ENCODE data around the gene TOR1AIP2.
"Not testable (repeated sequence)": the region's sequence is repeated elsewhere in the genome, so short reads cannot be mapped to it uniquely, and the experiment has no call there.

Gene TOR1AIP2

DNA sequence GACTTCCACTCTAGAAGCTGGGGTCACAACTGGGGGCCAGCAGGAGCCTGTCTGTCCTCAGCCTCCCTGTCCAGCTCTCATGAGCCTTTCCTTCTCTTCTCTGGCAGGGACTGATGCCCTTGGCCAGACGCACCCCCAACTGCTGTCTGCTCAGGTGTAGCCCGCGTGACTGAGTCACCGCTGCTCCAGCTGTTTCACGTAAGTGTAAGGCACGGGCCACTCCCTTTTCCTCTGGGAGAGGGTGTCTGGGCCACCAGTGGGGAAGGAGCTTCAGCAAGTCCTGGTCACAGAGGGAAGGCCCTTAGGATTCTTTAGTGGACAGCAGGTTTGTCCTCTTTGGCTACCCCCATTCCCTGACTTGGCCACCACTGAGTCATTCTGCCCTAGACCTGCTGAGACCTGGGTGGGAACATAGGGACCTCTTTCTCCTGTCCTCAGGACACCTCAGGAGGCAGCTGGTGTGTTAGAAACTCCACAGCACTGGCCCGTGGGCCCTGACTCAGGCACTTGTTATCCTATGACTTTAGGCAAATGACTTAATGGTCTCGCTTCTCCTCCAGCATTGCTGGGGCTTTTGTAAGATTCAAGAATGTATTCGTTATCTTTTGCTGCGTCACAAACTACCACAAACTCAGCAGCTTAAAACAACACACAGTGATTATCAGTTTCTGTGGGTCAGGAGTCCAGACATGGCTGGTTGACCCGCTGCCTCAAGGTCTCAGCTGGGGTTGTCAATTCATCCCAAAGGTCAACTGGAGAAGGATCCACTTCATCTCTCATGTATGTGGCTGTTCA, 69.7 kb downstream of the TOR1AIP2 start:
- DNase-seq (ENCODE audit: low read depth, low spot score), result no peak

GRCh38 chr1:179807291-179807690, 70.3 kb downstream of the TOR1AIP2 start:
- DNase-seq (ENCODE audit: low read depth, low spot score), result no peak

DNA sequence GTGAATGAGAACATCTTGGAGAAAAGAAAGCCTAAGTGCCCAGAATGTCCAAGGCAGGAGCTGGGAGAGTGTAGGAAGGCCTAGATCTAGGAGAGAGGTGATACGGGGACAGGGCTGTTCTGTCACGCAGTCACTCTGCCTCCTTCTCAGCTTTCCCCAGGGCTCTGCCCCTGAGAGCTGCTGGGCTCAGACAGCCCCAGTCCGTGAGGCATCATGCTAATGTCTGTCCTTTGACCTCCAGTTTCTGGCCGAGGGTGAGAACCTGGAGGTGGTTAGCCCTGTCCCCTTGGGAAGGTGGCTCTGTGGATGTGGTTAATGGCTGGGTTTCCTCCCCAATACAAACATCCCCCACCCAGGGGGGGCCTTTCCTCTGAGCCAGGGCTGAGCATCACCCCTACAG, 71.3 kb downstream of the TOR1AIP2 start:
- no peak for DNase-seq (ENCODE audit: low read depth, low spot score)

- DNase-seq (ENCODE audit: low read depth, low spot score), result no peak
Observed at GRCh38 chr1:179805291-179806195, 72.1 kb downstream of the TOR1AIP2 start.

DNA sequence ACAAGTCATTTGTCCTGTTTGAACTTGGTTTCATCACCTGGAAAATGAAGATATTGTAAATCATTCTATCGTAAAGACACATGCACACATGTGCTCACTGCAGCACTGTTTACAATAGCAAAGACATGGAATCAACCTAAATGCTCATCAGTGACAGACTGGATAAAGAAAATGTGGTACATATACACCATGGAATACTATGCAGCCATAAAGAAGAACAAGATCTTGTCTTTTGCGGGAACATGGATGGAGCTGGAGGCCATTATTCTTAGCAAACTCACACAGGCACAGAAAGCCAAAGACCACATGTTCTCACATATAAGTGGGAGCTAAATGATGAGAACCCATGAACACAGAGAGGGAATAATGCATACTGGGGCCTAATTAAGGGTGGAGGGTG, 73.2 kb downstream of the TOR1AIP2 start:
- DNase-seq (ENCODE audit: low read depth, low spot score), result not testable (repeated sequence)

DNA sequence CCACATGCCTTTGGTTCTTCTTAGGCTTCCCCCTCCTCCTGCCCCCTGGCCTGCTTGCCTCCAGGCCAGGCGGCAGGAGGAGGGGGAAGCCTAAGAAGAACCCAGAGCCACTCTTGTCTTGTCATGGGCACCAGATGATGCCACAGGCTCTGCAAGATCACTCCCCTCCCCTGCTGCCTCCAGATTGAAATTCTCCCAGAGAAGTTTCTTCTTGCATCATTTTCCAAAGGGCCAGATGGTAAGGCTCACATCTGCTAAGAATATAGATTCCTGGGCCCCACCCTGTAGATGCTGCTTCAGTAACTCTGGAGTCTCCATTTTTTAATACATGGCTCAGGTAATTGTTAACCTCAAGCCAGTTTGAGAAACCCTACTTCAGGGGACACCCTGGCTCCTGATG, 73.7 kb downstream of the TOR1AIP2 start:
- DNase-seq (ENCODE audit: low read depth, low spot score), result no peak

- DNase-seq (ENCODE audit: low read depth, low spot score), result no peak
Observed at GRCh38 chr1:179803104-179803503, 74.5 kb downstream of the TOR1AIP2 start.

DNA sequence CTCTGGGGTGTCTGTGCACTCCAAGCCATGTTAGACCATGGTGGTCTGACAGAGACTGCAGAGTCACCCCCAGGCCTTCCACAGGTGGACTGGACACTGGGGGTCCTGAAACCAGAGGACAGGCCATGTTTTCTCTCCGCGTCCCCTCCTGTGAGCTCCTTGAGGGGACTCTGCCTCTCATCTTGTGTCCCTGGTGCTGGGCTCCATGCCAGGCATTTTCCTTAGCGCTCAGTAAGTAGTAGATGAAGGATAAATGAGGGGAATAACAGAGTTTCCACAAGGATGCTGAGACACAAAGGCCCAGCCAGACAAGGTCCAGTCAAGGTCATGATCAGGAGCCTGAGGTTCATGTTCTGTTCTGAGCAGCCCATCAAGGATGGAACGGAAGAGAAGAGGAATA, 77.1 kb downstream of the TOR1AIP2 start:
- no peak for DNase-seq (ENCODE audit: low read depth, low spot score)

DNA sequence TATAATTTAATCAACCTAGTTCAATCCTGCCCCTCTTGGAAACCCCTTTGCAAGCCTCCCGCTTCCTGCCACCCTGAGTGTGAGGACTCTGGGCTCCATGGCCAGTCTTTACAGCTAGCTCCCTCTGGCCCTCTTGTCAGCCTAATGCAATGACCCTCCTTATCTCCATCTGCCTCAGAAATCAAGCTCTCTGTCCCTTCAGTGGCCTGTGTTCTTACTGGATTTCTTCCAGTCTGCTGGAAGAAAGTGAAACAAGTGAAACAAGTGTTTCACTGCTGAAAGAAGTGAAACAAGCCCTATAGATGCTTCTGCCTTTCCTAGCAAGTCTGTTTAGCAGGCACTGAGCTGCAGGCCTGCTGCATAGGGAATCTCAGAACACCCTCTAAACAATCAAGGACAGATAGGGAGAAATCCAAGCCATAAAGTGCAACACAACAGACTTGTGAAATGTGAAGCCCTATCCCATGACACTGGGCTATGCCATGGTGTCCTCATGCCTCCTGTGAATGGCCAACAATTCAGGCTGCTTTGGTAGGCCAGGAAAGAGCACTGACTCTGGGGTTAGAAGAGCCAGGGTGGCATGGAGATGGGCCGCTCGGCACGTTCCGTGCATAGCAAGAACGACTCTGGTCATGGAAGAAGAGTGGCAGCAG, 78.6 kb downstream of the TOR1AIP2 start:
- no peak for DNase-seq (ENCODE audit: low read depth, low spot score)

DNA sequence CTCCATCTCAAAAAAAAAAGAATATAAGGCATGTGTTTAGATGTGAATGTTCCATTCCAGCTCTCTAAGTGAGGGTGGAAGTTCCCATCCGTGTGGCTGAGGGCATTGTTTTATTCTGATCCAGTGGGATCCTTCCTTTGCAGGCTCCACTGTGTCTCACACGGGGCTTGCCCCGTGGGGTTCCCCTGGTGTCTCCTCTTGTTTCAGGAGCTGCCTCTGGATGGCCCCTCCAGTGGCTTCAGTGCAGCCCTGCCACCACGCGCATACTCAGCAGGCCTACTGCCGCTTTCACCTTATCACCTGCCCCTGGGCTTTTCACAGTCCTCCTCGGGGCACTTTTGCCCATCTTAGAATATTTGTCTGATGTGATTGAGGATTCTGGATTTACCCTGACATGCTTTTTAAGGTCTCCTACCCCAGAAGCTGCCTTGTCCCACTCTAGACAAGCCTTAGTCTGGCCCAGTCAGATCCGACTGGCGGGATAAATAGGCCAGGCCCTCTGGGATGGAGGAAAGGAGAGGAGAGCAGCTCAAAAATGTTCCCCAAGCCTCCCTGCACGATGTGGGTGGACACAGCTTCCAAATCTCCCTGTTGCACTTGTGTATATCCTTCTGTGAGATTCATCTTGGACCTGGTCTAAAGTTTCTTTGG, 79.3 kb downstream of the TOR1AIP2 start:
- no peak for DNase-seq (ENCODE audit: low read depth, low spot score)

DNA sequence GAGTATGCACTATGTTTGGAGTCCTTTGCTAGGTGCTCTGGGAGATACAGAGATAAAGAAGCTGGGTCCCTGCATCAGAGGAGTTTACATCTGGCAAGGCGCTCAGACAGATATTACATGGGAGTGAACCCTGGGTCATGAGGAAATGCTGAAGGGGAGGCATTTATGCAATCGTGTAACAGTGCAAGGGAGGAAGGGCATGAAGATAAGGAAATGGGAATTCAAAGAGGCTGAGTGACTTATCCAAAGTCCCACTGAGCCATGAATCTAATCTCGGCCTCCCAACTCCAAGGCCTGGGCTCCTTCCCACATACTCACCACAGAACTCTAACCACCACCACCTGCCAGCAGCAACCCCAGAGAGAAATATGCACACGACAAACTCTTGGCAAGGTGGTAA, 82.9 kb downstream of the TOR1AIP2 start:
- no peak for DNase-seq (ENCODE audit: low read depth, low spot score)

- no peak for DNase-seq (ENCODE audit: low read depth, low spot score)
Observed at GRCh38 chr1:179794146-179794545, 83.5 kb downstream of the TOR1AIP2 start.

- DNase-seq (ENCODE audit: low read depth, low spot score), result no peak
Observed at GRCh38 chr1:179793281-179793680, 84.3 kb downstream of the TOR1AIP2 start.

Measured in activated naive CD8-positive, alpha-beta T cell treated with anti-CD3 and anti-CD28 coated beads, Interleukin-2, amount 50 U/mL, for 16 hours (primary cell).